MM.1S (cell line): Measurements from ENCODE around the gene HELB.

Experiments
- EZH2 ChIP-seq: fragments of 300-600 bp; sonication (generic); optimal IDR thresholded peaks from 2 replicates; pipeline ENCODE3; 2017; ENCODE audit warnings: low read depth, mild to moderate bottlenecking, antibody characterized with exemption, low read length, mixed read lengths
- EZH2phosphoT487 ChIP-seq: fragments of 300-600 bp; sonication (generic); IDR thresholded peaks from 2 replicates; pipeline ENCODE4 v1.6.1; 2018; ENCODE audit warnings: antibody characterized with exemption, low read length
- TF ChIP-seq, protein P1 (sequence below): fragments of 300-600 bp; sonication (generic); IDR thresholded peaks from 2 replicates; pipeline ENCODE4 v1.5.1; 2016; ENCODE audit warnings: antibody characterized with exemption, low read length, mixed read lengths

DNA sequence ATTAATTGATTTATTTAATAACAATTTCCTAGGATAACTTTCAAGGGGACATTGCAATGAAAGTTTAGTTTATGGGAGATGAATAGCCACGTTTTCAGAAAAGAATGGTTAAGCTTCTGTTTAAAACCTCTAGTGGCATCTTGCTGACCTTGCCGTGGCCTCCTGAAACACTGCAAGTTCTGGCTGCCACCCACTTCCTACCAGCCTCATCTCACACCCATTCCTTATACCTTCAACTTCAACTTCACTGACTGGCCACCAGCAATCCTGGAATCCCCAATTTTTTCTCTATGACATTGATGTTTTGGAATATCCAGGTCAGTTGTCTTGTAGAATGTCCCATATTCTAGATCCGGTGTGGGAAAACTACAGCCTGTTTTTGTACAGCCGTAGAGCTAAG, 5.2 kb upstream of the HELB start:
- no peak for TF ChIP-seq EZH2phosphoT487
- TF ChIP-seq, protein P1, sequence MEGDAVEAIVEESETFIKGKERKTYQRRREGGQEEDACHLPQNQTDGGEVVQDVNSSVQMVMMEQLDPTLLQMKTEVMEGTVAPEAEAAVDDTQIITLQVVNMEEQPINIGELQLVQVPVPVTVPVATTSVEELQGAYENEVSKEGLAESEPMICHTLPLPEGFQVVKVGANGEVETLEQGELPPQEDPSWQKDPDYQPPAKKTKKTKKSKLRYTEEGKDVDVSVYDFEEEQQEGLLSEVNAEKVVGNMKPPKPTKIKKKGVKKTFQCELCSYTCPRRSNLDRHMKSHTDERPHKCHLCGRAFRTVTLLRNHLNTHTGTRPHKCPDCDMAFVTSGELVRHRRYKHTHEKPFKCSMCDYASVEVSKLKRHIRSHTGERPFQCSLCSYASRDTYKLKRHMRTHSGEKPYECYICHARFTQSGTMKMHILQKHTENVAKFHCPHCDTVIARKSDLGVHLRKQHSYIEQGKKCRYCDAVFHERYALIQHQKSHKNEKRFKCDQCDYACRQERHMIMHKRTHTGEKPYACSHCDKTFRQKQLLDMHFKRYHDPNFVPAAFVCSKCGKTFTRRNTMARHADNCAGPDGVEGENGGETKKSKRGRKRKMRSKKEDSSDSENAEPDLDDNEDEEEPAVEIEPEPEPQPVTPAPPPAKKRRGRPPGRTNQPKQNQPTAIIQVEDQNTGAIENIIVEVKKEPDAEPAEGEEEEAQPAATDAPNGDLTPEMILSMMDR, result no peak
- no peak for TF ChIP-seq EZH2
